GM21737 (cell line): ENCODE measurements around the gene CEP350.
"Not testable (repeated sequence)": the region's sequence is repeated elsewhere in the genome, so short reads cannot be mapped to it uniquely, and the experiment has no call there.

ENCODE experiments used
- ATAC-seq: cut with Tn5 transposase; IDR thresholded peaks from one replicate; pipeline ENCODE4 v1.9.1; 2021; ENCODE audit warnings: mild to moderate bottlenecking, moderate library complexity; ENCODE audit not compliant: unreplicated experiment

The CEP350 gene

GRCh38 chr1:179950651-179951050 lies 4.0 kb upstream of the CEP350 start:
- ATAC-seq = no peak

GRCh38 chr1:179951383-179952144 lies 3.0 kb upstream of the CEP350 start:
- no peak for ATAC-seq

DNA sequence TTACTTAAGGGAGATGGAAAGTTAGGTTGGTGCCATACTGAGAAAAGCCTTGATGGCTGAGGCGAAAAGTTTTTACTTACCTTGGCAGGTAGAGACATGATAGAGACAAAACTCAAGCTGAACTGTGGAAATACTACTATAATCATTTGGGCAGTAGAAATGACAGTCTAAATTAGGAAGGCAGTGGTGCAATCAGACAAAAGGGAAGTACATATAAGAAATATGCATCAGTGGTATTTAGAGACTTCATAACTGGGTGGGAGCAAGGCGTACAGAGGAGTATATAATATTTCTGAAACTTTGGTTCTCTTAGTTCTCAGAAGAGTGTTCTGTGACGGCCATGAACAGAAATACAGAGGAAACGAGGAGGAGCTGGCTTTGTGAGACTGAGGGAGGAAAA lies 2.4 kb upstream of the CEP350 start:
- ATAC-seq = no peak

DNA sequence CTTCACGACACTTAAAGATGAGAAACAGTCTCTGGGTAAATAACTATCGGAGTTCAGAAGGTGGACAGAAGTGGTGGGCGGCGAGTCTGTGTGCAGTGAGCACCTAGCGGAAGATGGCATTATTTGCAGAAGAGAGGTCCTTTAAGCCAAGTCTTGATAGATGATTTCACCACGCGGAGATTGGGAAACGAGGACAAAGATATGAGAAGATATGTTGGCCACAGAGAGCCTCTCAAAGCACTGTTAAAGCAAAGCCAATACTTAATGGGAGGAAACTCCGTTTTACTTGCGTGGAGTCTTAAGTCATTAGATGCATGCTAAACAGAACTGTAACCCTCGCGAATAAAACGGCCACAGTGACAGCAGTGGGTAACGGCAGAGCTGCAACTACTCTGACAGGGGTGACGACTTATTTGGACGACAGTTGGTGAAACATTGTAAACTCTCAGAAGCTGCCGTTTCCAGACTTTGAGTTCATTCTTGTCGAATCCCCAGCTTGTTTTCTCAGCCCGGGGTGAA lies 577 bp upstream of the CEP350 start:
- ATAC-seq = peak; percentile 11

DNA sequence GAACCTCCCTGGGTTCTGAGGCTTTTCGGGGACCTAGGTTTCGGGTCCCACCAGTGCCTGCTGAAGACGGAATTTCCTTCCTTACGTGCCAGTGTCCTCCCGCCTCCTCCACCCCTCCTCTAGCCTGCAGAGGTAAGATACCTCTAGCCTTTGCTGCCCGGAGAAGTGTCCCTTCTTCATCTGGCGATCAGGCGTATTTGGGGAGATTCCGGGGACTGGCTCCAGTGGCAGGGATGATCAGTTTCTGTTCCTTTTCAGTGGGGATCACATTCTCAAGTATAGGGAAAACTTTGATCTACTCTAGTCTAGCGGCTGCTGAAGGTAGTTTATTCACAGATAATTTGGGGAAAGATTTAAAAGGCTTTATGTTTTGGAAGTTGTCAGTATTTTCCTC lies 674 bp downstream of the CEP350 start:
- ATAC-seq = no peak

GRCh38 chr1:179955731-179956130 lies 1.1 kb downstream of the CEP350 start:
- ATAC-seq = no peak

DNA sequence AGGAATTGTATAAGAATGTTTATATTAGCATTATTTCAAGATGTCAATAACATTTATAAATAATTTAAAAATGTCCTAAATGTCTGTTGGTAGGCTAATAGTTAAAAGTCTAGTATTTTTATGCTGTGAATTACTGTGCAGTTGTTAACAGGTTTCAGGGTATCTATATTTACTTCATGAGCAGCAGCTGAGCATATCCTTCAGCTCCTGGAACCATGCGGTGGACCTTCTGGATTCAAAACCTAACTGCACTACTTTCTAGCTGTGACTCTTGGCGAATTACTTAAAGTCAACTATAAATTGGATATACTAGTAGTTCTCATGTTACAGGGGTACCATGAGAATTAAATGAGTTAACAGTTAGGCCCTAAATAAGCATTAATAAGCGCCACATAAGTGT lies 3.7 kb downstream of the CEP350 start:
- no peak for ATAC-seq

- ATAC-seq = not testable (repeated sequence)
Observed at GRCh38 chr1:179962168-179962567, 7.6 kb downstream of the CEP350 start.

- ATAC-seq = no peak
Observed at GRCh38 chr1:179966551-179966950, 11.9 kb downstream of the CEP350 start.

DNA sequence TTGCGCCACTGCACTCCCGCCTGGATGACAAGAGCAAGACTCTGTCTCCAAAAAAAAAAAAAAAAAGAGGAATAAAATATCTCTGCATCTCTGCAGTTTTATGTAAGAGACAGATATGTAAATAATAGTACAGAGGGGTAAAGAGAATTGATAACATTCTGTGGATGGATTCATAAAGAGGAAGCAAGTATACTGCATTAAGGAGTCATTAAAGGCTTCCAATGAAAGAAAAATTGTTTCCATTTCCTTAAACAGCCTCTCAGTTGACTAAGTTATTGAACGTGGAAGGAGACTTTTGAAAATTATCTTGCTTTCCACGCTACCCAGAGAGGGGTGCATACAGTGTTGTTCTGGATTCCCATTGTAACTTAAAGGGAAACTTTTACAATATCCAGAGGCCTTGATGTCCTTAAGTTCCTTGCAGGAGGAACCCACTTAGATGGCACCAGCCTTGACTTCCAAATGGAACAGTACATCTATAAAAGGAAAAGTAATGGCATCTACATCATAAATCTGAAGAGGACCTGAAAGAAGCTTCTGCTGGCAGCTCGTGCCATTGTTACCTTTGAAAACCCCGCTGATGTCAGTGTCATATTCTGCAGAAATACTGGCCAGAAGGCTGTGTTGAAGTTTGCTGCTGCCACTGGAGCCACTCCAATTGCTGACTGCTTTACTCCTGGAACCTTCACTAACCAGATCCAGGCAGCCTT lies 13.8 kb downstream of the CEP350 start:
- ATAC-seq = no peak

DNA sequence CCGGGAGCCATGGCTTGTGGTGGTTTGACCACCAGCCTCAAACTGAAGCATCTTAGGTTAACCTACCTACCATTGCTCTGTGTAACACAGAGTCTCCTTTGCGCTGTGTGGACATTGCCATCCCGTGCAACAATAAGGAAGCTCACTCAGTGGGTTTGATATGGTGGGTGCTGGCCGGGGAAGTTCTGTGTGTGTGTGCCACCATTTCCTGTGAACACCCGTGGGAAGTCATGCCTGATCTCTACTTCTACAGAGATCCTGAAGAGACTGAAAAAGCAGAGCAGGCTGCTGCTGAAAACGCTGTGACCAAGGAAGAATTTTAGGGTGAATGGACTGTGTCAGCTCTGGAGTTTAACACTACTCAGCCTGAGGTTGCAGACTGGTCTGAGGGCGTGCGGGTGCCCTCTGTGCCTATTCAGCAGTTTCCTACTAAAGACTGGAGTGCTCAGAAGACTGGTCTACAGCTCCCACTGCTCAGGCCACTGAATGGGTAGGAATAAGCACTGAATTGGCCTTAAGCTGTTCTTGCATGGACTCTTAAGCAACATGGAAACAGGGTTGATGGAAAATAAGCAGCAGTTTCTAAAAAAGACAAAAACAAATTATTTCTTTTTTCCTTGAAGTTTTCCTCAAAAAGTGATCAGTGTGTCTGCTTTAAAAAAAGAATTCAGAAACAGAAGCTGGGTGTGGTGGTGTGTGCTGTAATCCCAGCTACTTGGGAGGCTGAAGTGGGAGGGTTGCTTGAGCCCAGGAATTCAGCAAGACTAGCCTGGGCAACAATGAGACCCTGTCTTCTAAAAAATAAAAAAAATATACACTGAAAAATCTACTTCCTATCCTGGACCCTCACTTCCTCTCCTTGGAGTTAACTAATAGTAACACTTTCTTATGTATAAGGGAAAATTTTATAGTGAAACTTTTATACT lies 14.6 kb downstream of the CEP350 start:
- ATAC-seq = no peak

DNA sequence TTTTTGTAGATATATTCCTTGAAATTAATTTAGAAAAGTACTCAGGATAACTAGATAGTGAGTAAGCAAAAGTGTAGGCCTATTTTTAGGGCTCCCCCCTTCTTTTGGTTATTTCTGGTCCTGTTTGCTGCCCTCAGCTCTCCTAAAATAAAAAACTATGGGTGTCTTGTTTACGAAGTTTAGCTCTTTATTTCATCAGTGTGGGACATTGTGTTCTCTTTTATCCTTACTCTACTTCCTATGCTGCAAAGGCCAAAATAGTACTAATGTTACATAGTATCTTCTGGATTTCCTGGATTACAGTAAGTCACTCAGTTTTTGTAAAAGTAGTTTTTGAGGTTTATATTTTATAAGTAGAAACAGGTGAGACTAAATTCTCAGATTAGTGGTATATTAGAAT lies 15.4 kb downstream of the CEP350 start:
- ATAC-seq = no peak

GRCh38 chr1:179971563-179972496 lies 17.2 kb downstream of the CEP350 start:
- no peak for ATAC-seq

DNA sequence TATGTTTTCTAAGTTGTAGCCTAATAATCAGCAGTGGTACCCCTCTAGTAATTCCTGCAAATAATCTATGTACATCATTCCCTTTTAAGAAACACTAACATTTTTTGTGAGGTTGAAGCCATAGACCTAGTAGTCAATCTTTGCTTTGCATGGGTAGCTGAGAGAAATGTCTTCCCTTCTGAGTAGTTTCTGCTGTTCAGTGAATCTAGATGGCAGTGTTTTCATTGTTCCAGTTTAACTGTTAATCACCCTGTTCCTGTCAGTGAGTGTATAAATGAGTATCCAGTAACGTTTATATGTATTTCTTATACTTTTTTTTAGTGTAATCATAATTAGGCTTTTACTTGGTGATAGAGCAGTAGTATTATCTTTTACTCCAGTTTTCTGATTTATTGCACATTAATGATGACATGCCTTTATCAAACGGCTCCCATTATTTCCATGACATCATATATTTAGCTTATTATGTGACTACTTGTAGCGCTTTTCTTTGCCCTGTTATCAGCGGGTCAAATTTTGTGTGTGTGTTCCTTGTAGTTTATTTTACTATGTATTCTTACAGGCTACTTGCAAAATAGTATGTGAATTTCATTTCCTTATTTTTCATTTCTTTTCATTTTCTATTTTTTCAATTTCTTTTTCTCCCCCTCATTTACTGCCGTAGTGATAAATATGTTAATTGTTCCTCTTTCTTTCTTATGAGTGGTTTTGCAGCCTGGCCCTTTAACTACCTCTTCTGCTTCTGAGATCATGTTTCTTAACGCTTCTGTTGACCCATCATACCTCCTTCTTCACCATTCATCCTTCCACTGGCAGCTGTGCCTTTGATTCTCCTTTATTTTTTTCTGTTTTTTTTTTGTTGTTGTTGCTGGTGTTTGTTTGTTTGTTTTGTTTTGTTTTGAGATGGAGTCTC lies 18.8 kb downstream of the CEP350 start:
- ATAC-seq = no peak

DNA sequence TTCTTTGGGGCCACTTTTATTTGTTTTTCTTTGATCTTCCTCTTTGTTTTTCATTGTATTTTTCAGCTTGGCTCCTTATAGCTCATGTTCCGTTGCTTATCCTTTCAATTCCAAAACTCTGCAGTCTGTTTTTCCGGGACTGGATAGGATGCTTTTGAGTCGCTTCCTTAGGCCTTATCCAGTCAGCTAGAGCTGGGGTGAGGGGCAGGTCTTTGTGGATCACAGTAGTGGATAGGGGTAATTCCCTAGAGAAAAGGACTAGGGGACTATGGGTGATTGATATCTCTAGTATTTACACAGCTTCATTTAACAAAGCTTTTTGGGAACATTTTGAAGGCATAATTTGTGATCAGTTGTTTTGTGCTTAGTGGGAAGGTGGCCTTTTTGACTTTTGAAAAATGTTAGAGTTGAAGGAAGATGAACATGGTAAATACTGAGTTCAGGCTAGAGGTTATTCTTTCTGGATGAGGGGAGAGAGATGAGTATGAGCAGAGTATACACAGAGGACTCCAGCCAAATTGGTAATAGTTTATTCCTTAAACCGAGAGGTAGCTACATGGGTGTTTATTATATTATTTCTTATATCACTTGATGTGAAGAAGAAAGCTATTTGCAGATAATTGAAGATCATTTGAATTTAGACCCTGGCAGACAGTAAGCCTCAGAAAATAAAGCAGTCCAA lies 22.5 kb downstream of the CEP350 start:
- no peak for ATAC-seq

- ATAC-seq = no peak
Observed at GRCh38 chr1:179978199-179979079, 23.8 kb downstream of the CEP350 start.

DNA sequence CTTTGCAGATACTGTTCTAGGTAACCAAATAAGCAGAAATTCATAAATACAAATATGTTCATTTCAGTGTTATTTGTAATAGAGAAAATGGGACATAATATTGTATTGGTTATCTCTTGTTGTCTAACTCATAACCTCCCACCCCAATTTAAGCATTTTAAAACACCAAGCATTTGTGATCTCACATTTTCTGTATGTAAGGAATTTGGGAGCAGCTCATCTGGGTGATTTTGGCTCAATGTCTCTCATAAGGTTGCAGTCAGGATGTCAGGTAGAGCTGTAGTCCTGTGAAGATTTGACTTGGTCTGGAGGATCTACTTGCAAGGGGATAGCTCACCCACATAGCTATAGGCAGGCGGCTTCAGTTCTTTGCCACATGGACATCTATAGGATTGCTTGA lies 29.5 kb downstream of the CEP350 start:
- no peak for ATAC-seq

- no peak for ATAC-seq
Observed at GRCh38 chr1:179984942-179985341, 30.3 kb downstream of the CEP350 start.
